ENCODE results near the gene SLC43A1.

The SLC43A1 gene

GRCh38 chr11:57487920-57488659, 27.4 kb downstream of the SLC43A1 start:
- Histone ChIP-seq H3K9ac (ENCODE audit: insufficient read length, low read depth) (no peak overlapping the region), H3K4me1 (ENCODE audit: insufficient read depth, insufficient read length) (peaks cover 7% of the 10 kb centered on the region), H3K4me3 (ENCODE audit: insufficient read length, low read depth) (no peak overlapping the region), H3K9me3 (ENCODE audit: insufficient read depth, low read length) (no peaks in the 10 kb centered on the region), H3K27me3 (ENCODE audit: insufficient read depth, insufficient read length) (peaks cover 2% of the 10 kb centered on the region), H3K36me3 (ENCODE audit: insufficient read depth, insufficient read length, low read length) (no peaks in the 10 kb centered on the region)
- TF ChIP-seq ZNF274 (IDR thresholded peaks at IDR 0.05; ENCODE audit: low read depth, low read length) (no peak), SUZ12 (IDR thresholded peaks at IDR 0.05; ENCODE audit: extremely low read depth, insufficient read depth, insufficient read length) (no peak), YY1 (IDR thresholded peaks at IDR 0.05; ENCODE audit: insufficient read depth, insufficient read length) (no peak)
- no peak for DNase-seq (ENCODE audit: low read depth, low spot score)

- Histone ChIP-seq H3K9me3 (ENCODE audit: insufficient read depth, low read length) (no peaks in the 10 kb centered on the region), H3K4me3 (ENCODE audit: insufficient read length, low read depth) (no peak overlapping the region), H3K27me3 (ENCODE audit: insufficient read depth, insufficient read length) (peaks cover 5% of the 10 kb centered on the region), H3K4me1 (ENCODE audit: insufficient read depth, insufficient read length) (peaks cover 7% of the 10 kb centered on the region), H3K9ac (ENCODE audit: insufficient read length, low read depth) (no peak overlapping the region), H3K36me3 (ENCODE audit: insufficient read depth, insufficient read length, low read length) (no peaks in the 10 kb centered on the region)
- no peak for DNase-seq (ENCODE audit: low read depth, low spot score)
- TF ChIP-seq ZNF274 (IDR thresholded peaks at IDR 0.05; ENCODE audit: low read depth, low read length): no peak
- TF ChIP-seq SUZ12 (IDR thresholded peaks at IDR 0.05; ENCODE audit: extremely low read depth, insufficient read depth, insufficient read length): no peak
- no peak for TF ChIP-seq YY1 (IDR thresholded peaks at IDR 0.05; ENCODE audit: insufficient read depth, insufficient read length)
These were observed 28.3 kb downstream of the SLC43A1 start for GRCh38 chr11:57487021-57487778.

- Histone ChIP-seq H3K9me3 (ENCODE audit: insufficient read depth, low read length) (no peaks in the 10 kb centered on the region), H3K9ac (ENCODE audit: insufficient read length, low read depth) (no peak overlapping the region), H3K27me3 (ENCODE audit: insufficient read depth, insufficient read length) (peaks cover 20% of the 10 kb centered on the region), H3K36me3 (ENCODE audit: insufficient read depth, insufficient read length, low read length) (no peaks in the 10 kb centered on the region), H3K4me3 (ENCODE audit: insufficient read length, low read depth) (no peak overlapping the region), H3K4me1 (ENCODE audit: insufficient read depth, insufficient read length) (peaks cover 8% of the 10 kb centered on the region)
- no peak for DNase-seq (ENCODE audit: low read depth, low spot score)
- no peak for TF ChIP-seq SUZ12 (IDR thresholded peaks at IDR 0.05; ENCODE audit: extremely low read depth, insufficient read depth, insufficient read length)
- TF ChIP-seq ZNF274 (IDR thresholded peaks at IDR 0.05; ENCODE audit: low read depth, low read length): no peak
- TF ChIP-seq YY1 (IDR thresholded peaks at IDR 0.05; ENCODE audit: insufficient read depth, insufficient read length): no peak
These were observed 30.1 kb downstream of the SLC43A1 start for GRCh38 chr11:57485217-57485990.

- Histone ChIP-seq H3K27me3 (ENCODE audit: insufficient read depth, insufficient read length) (peaks cover 20% of the 10 kb centered on the region), H3K9ac (ENCODE audit: insufficient read length, low read depth) (peak overlapping the region; percentile 33), H3K9me3 (ENCODE audit: insufficient read depth, low read length) (no peaks in the 10 kb centered on the region), H3K36me3 (ENCODE audit: insufficient read depth, insufficient read length, low read length) (no peaks in the 10 kb centered on the region), H3K4me1 (ENCODE audit: insufficient read depth, insufficient read length) (peaks cover 12% of the 10 kb centered on the region), H3K4me3 (ENCODE audit: insufficient read length, low read depth) (no peak overlapping the region)
- TF ChIP-seq ZNF274 (IDR thresholded peaks at IDR 0.05; ENCODE audit: low read depth, low read length): no peak
- no peak for TF ChIP-seq YY1 (IDR thresholded peaks at IDR 0.05; ENCODE audit: insufficient read depth, insufficient read length)
- no peak for TF ChIP-seq SUZ12 (IDR thresholded peaks at IDR 0.05; ENCODE audit: extremely low read depth, insufficient read depth, insufficient read length)
- DNase-seq (ENCODE audit: low read depth, low spot score): no peak
These were observed 31.3 kb downstream of the SLC43A1 start for GRCh38 chr11:57484141-57484710.

GRCh38 chr11:57483562-57483918, 32.0 kb downstream of the SLC43A1 start:
- peak overlapping the region; percentile 90 for H3K9ac ChIP-seq (ENCODE audit: insufficient read length, low read depth)
- H3K4me3 ChIP-seq (ENCODE audit: insufficient read length, low read depth): peak overlapping the region; percentile 62
- no peaks in the 10 kb centered on the region for H3K9me3 ChIP-seq (ENCODE audit: insufficient read depth, low read length)
- peaks cover 20% of the 10 kb centered on the region for H3K27me3 ChIP-seq (ENCODE audit: insufficient read depth, insufficient read length)
- no peak for DNase-seq (ENCODE audit: low read depth, low spot score)
- no peak for TF ChIP-seq YY1 (IDR thresholded peaks at IDR 0.05; ENCODE audit: insufficient read depth, insufficient read length)
- TF ChIP-seq SUZ12 (IDR thresholded peaks at IDR 0.05; ENCODE audit: extremely low read depth, insufficient read depth, insufficient read length): no peak
- no peak for TF ChIP-seq ZNF274 (IDR thresholded peaks at IDR 0.05; ENCODE audit: low read depth, low read length)
- H3K4me1 ChIP-seq (ENCODE audit: insufficient read depth, insufficient read length): peaks cover 12% of the 10 kb centered on the region
- H3K36me3 ChIP-seq (ENCODE audit: insufficient read depth, insufficient read length, low read length): no peaks in the 10 kb centered on the region

- Histone ChIP-seq H3K9me3 (ENCODE audit: insufficient read depth, low read length) (no peaks in the 10 kb centered on the region), H3K9ac (ENCODE audit: insufficient read length, low read depth) (peak overlapping the region; percentile 90), H3K27me3 (ENCODE audit: insufficient read depth, insufficient read length) (peaks cover 20% of the 10 kb centered on the region), H3K36me3 (ENCODE audit: insufficient read depth, insufficient read length, low read length) (no peaks in the 10 kb centered on the region), H3K4me1 (ENCODE audit: insufficient read depth, insufficient read length) (peaks cover 12% of the 10 kb centered on the region), H3K4me3 (ENCODE audit: insufficient read length, low read depth) (peak overlapping the region; percentile 62)
- TF ChIP-seq ZNF274 (IDR thresholded peaks at IDR 0.05; ENCODE audit: low read depth, low read length) (no peak), YY1 (IDR thresholded peaks at IDR 0.05; ENCODE audit: insufficient read depth, insufficient read length) (no peak), SUZ12 (IDR thresholded peaks at IDR 0.05; ENCODE audit: extremely low read depth, insufficient read depth, insufficient read length) (no peak)
- no peak for DNase-seq (ENCODE audit: low read depth, low spot score)
These were observed 32.5 kb downstream of the SLC43A1 start for GRCh38 chr11:57482782-57483561.

Measured in NT2/D1 (cell line).